GM12872 (cell line): ENCODE results near the gene TRPM8.

Experiments
- CTCF ChIP-seq: IDR thresholded peaks from 3 replicates; pipeline ENCODE4 v1.5.1; 2011; ENCODE audit warnings: low read depth, mild to moderate bottlenecking, low read length, moderate library complexity; ENCODE audit not compliant: insufficient read depth

TRPM8 gene

GRCh38 chr2:233925402-233925801, 8.2 kb downstream of the TRPM8 start:
- no peak for TF ChIP-seq CTCF

GRCh38 chr2:233926806-233927205, 9.6 kb downstream of the TRPM8 start:
- TF ChIP-seq CTCF, result no peak

- peak; percentile 47 for TF ChIP-seq CTCF
Observed at GRCh38 chr2:233928594-233929351, 11.6 kb downstream of the TRPM8 start.

GRCh38 chr2:233929352-233930022, 12.3 kb downstream of the TRPM8 start:
- peak; percentile 13; the same call in 1 of the 3 replicates for TF ChIP-seq CTCF

GRCh38 chr2:233934524-233934923, 17.4 kb downstream of the TRPM8 start:
- TF ChIP-seq CTCF, result no peak

- TF ChIP-seq CTCF, result no peak
Observed at GRCh38 chr2:233935426-233935825, 18.3 kb downstream of the TRPM8 start.

- TF ChIP-seq CTCF, result no peak
Observed at GRCh38 chr2:233936089-233936488, 18.9 kb downstream of the TRPM8 start.
